HG03378 (cell line): ENCODE results near the gene LRRK1.
A peak's percentile ranks its signal among the peaks of the same experiment; 100 is the strongest.

ENCODE experiments used
- ATAC-seq: cut with Tn5 transposase; IDR thresholded peaks from one replicate; pipeline ENCODE4 v1.9.1; 2021; ENCODE audit warnings: mild to moderate bottlenecking, moderate library complexity; ENCODE audit not compliant: unreplicated experiment

Gene LRRK1

GRCh38 chr15:101001796-101002195, 82.6 kb downstream of the LRRK1 start:
- no peak for ATAC-seq

- ATAC-seq, result no peak
Observed at GRCh38 chr15:101003081-101003480, 83.9 kb downstream of the LRRK1 start.

- no peak for ATAC-seq
Observed at GRCh38 chr15:101003706-101004105, 84.5 kb downstream of the LRRK1 start.

- ATAC-seq, result no peak
Observed at GRCh38 chr15:101004500-101004899, 85.3 kb downstream of the LRRK1 start.

GRCh38 chr15:101004986-101005747, 86.0 kb downstream of the LRRK1 start:
- no peak for ATAC-seq

- ATAC-seq, result no peak
Observed at GRCh38 chr15:101006931-101007691, 88.0 kb downstream of the LRRK1 start.

- peak; percentile 78 for ATAC-seq
Observed at GRCh38 chr15:101008158-101009139, 89.3 kb downstream of the LRRK1 start.

GRCh38 chr15:101009176-101009575, 90.0 kb downstream of the LRRK1 start:
- ATAC-seq, result no peak

- ATAC-seq, result no peak
Observed at GRCh38 chr15:101010781-101011180, 91.6 kb downstream of the LRRK1 start.

- no peak for ATAC-seq
Observed at GRCh38 chr15:101012326-101013200, 93.4 kb downstream of the LRRK1 start.

GRCh38 chr15:101013201-101013550, 94.0 kb downstream of the LRRK1 start:
- no peak for ATAC-seq

GRCh38 chr15:101013769-101014675, 94.9 kb downstream of the LRRK1 start:
- no peak for ATAC-seq

GRCh38 chr15:101014921-101015841, 96.0 kb downstream of the LRRK1 start:
- peak; percentile 51 for ATAC-seq

GRCh38 chr15:101016581-101016980, 97.4 kb downstream of the LRRK1 start:
- no peak for ATAC-seq

- ATAC-seq, result no peak
Observed at GRCh38 chr15:101017093-101017754, 98.1 kb downstream of the LRRK1 start.

- no peak for ATAC-seq
Observed at GRCh38 chr15:101018016-101018415, 98.9 kb downstream of the LRRK1 start.

- no peak for ATAC-seq
Observed at GRCh38 chr15:101018450-101018849, 99.3 kb downstream of the LRRK1 start.
